WTC11 (cell line): Measurements from ENCODE around the gene SLIT1. TPM values are rescaled to one million over a fixed set of nuclear protein-coding genes. Genes with fewer than 3 reads are reported as not detected.

Source experiments
- ATAC-seq: fragments of 200-7000 bp; cut with Tn5 transposase; 2 replicates; pipeline ENCODE4 v1.10.0; 2021; ENCODE audit warnings: mild to moderate bottlenecking, moderate library complexity
- CTCF ChIA-PET: fragments of 300-600 bp; sonication (Branson Sonifier 250); formaldehyde crosslinking; loops from one replicate; lab custom pipeline; 2021; ENCODE audit warnings: antibody characterized with exemption; lab: Charles Lee
- POLR2A ChIA-PET: fragments of 350-600 bp; sonication (Branson Sonifier 250); formaldehyde crosslinking; loops from one replicate; lab custom pipeline; 2021; ENCODE audit warnings: antibody characterized with exemption; lab: Charles Lee
- DNase-seq: peaks from one replicate; pipeline ENCODE4 v3.0.0; 2021; ENCODE audit warnings: low spot score
- H3K27ac Mint-ChIP-seq: 2 replicates; pipeline ENCODE4 v1.8.0; 2021; ENCODE audit warnings: mixed read lengths
- H3K27me3 Mint-ChIP-seq: 2 replicates; pipeline ENCODE4 v1.8.0; 2021; ENCODE audit warnings: low read depth, mild to moderate bottlenecking, moderate library complexity, mixed read lengths
- H3K36me3 Mint-ChIP-seq: 2 replicates; pipeline ENCODE4 v1.8.0; 2021; ENCODE audit warnings: mixed read lengths
- H3K4me1 Mint-ChIP-seq: 2 replicates; pipeline ENCODE4 v1.8.0; 2022; ENCODE audit warnings: mixed read lengths
- H3K4me3 Mint-ChIP-seq: 2 replicates; pipeline ENCODE4 v1.8.0; 2021; ENCODE audit warnings: mild to moderate bottlenecking, moderate library complexity, mixed read lengths
- H3K9me3 Mint-ChIP-seq: 2 replicates; pipeline ENCODE4 v1.8.0; 2021; ENCODE audit warnings: mixed read lengths
- ATF2 ChIP-seq: sonication (generic); formaldehyde crosslinking; IDR thresholded peaks from 2 replicates; pipeline ENCODE4 v1.8.1; 2022; ENCODE audit warnings: low read depth, missing genetic modification reagents, borderline replicate concordance
- ETV6 ChIP-seq: sonication (generic); formaldehyde crosslinking; IDR thresholded peaks from 2 replicates; pipeline ENCODE4 v1.8.1; 2022; ENCODE audit warnings: mild to moderate bottlenecking, missing genetic modification reagents
- GRHL2 ChIP-seq: fragments of 250-450 bp; sonication (Bioruptor Pico); IDR thresholded peaks from 2 replicates; pipeline ENCODE4 v1.8.0; 2022; ENCODE audit warnings: mild to moderate bottlenecking, moderate library complexity; ENCODE audit not compliant: insufficient replicate concordance, severe bottlenecking
- GTF2I ChIP-seq: fragments of 250-450 bp; sonication (Bioruptor Pico); conservative IDR thresholded peaks from 2 replicates; pipeline ENCODE4 v1.4.0; 2021; ENCODE audit warnings: mild to moderate bottlenecking
- HMGA2 ChIP-seq: fragments of 250-450 bp; sonication (Bioruptor Pico); IDR thresholded peaks from 2 replicates; pipeline ENCODE4 v1.4.0; 2021; ENCODE audit warnings: mild to moderate bottlenecking, moderate library complexity
- JUN ChIP-seq: sonication (generic); formaldehyde crosslinking; IDR thresholded peaks from 2 replicates; pipeline ENCODE4 v1.8.0; 2023; ENCODE audit warnings: mild to moderate bottlenecking, missing genetic modification reagents
- NR2C2 ChIP-seq: sonication (generic); formaldehyde crosslinking; IDR thresholded peaks from 2 replicates; pipeline ENCODE4 v1.8.0; 2022; ENCODE audit warnings: mild to moderate bottlenecking, missing genetic modification reagents
- OVOL2 ChIP-seq: fragments of 250-450 bp; sonication (Bioruptor Pico); IDR thresholded peaks from 2 replicates; pipeline ENCODE4 v1.9.0; 2021; ENCODE audit warnings: mild to moderate bottlenecking, borderline replicate concordance
- SMAD3 ChIP-seq: sonication (generic); formaldehyde crosslinking; IDR thresholded peaks from 2 replicates; pipeline ENCODE4 v1.8.0; 2022; ENCODE audit warnings: missing genetic modification reagents, mild to moderate bottlenecking, borderline replicate concordance
- SP1 ChIP-seq: sonication (generic); formaldehyde crosslinking; conservative IDR thresholded peaks from 2 replicates; pipeline ENCODE4 v1.8.1; 2022; ENCODE audit warnings: missing genetic modification reagents
- TCF7 ChIP-seq: sonication (generic); formaldehyde crosslinking; IDR thresholded peaks from 2 replicates; pipeline ENCODE4 v1.8.0; 2022; ENCODE audit warnings: mild to moderate bottlenecking, low read depth, missing genetic modification reagents, moderate library complexity
- ZNF219 ChIP-seq: sonication (generic); formaldehyde crosslinking; IDR thresholded peaks from 2 replicates; pipeline ENCODE4 v1.8.0; 2023; ENCODE audit warnings: missing genetic modification reagents, mild to moderate bottlenecking, borderline replicate concordance
- ZNF425 ChIP-seq: fragments of 250-450 bp; sonication (Bioruptor Pico); conservative IDR thresholded peaks from 2 replicates; pipeline ENCODE4 v1.9.0; 2021; ENCODE audit warnings: mild to moderate bottlenecking
- total RNA-seq: library from RNA; stranded (reverse); gene quantifications from 3 replicates; pipeline ENCODE4 v1.2.3, GENCODE V29; 2021
- TF ChIP-seq, protein P1 (sequence below): sonication (generic); formaldehyde crosslinking; IDR thresholded peaks from 2 replicates; pipeline ENCODE4 v1.8.1; 2022; ENCODE audit warnings: mild to moderate bottlenecking, missing genetic modification reagents, moderate library complexity, borderline replicate concordance
- TF ChIP-seq, protein P2 (sequence below): sonication (generic); formaldehyde crosslinking; conservative IDR thresholded peaks from 2 replicates; pipeline ENCODE4 v1.8.1; 2023; ENCODE audit warnings: mild to moderate bottlenecking, low read depth, missing genetic modification reagents, moderate library complexity

SLIT1 gene
- total RNA-seq, 1 experiment from 2014 or later = 1.6 TPM

- no peaks in the 10 kb centered on the region for H3K9me3 Mint-ChIP-seq
Measured at GRCh38 chr10:97179311-97179710, 6.4 kb downstream of the SLIT1 start.

GRCh38 chr10:97178074-97178473, 7.7 kb downstream of the SLIT1 start:
- peaks cover 18% of the 10 kb centered on the region for H3K27me3 Mint-ChIP-seq
- no peak overlapping the region for H3K27ac Mint-ChIP-seq
- ChIA-PET CTCF (interaction anchor here (0.8 to 2.6 kb wide), 3 partner anchors 18 to 105 kb away, joined by 4 to 40 read pairs (median 13); no protein-coding TSS in a partner anchor), POLR2A (interaction anchor here (0.6 kb wide), 1 partner anchor 482 kb away, joined by 4 read pairs; no protein-coding TSS in a partner anchor)
- ATAC-seq (no peak), DNase-seq (no peak)
- no peak overlapping the region for H3K4me3 Mint-ChIP-seq
- H3K9me3 Mint-ChIP-seq = no peaks in the 10 kb centered on the region
- no peaks in the 10 kb centered on the region for H3K36me3 Mint-ChIP-seq
- peaks cover 8% of the 10 kb centered on the region; the same call in 1 of the 2 replicates for H3K4me1 Mint-ChIP-seq
- no peak for TF ChIP-seq ETV6 (CRISPR knock-in tag)
- no peak for TF ChIP-seq HMGA2
- TF ChIP-seq, protein P1, sequence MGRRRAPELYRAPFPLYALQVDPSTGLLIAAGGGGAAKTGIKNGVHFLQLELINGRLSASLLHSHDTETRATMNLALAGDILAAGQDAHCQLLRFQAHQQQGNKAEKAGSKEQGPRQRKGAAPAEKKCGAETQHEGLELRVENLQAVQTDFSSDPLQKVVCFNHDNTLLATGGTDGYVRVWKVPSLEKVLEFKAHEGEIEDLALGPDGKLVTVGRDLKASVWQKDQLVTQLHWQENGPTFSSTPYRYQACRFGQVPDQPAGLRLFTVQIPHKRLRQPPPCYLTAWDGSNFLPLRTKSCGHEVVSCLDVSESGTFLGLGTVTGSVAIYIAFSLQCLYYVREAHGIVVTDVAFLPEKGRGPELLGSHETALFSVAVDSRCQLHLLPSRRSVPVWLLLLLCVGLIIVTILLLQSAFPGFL (CRISPR knock-in tag) = no peak
- TF ChIP-seq ZNF219 = no peak
- no peak for TF ChIP-seq SP1
- TF ChIP-seq NR2C2 = no peak
- TF ChIP-seq JUN (CRISPR knock-in tag) = no peak
- no peak for TF ChIP-seq ATF2
- no peak for TF ChIP-seq OVOL2 (CRISPR knock-in tag)
- no peak for TF ChIP-seq ZNF425 (CRISPR knock-in tag)
- TF ChIP-seq, protein P2, sequence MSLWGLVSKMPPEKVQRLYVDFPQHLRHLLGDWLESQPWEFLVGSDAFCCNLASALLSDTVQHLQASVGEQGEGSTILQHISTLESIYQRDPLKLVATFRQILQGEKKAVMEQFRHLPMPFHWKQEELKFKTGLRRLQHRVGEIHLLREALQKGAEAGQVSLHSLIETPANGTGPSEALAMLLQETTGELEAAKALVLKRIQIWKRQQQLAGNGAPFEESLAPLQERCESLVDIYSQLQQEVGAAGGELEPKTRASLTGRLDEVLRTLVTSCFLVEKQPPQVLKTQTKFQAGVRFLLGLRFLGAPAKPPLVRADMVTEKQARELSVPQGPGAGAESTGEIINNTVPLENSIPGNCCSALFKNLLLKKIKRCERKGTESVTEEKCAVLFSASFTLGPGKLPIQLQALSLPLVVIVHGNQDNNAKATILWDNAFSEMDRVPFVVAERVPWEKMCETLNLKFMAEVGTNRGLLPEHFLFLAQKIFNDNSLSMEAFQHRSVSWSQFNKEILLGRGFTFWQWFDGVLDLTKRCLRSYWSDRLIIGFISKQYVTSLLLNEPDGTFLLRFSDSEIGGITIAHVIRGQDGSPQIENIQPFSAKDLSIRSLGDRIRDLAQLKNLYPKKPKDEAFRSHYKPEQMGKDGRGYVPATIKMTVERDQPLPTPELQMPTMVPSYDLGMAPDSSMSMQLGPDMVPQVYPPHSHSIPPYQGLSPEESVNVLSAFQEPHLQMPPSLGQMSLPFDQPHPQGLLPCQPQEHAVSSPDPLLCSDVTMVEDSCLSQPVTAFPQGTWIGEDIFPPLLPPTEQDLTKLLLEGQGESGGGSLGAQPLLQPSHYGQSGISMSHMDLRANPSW (CRISPR knock-in tag) = no peak
- TF ChIP-seq TCF7 (CRISPR knock-in tag) = no peak
- TF ChIP-seq GRHL2 (CRISPR knock-in tag) = no peak

More at GRCh38 chr10:97179311-97179710, 6.4 kb downstream of the SLIT1 start:
- no peaks in the 10 kb centered on the region for H3K36me3 Mint-ChIP-seq
- peak; percentile 22; the same call in 1 of the 2 replicates for ATAC-seq
- POLR2A ChIA-PET = no interaction called here
- H3K27ac Mint-ChIP-seq = no peak overlapping the region
- TF ChIP-seq SMAD3 (CRISPR knock-in tag) (no peak), GTF2I (CRISPR knock-in tag) (peak; percentile 86)
- TF ChIP-seq, protein P2 (CRISPR knock-in tag) = no peak
- TF ChIP-seq, all 79 proteins: peak for 1
- peaks cover 9% of the 10 kb centered on the region for H3K4me1 Mint-ChIP-seq
- CTCF ChIA-PET = interaction anchor here (0.6 to 3.4 kb wide), 37 partner anchors 8 to 539 kb away, joined by 3 to 46 read pairs (median 5); partner anchors contain the start of gene RRP12
- DNase-seq = no peak
- peak overlapping the region; percentile 57 for H3K4me3 Mint-ChIP-seq
- H3K27me3 Mint-ChIP-seq = peaks cover 30% of the 10 kb centered on the region
